Measurements from ENCODE around the gene BABAM1. TPM values are rescaled to one million over a fixed set of nuclear protein-coding genes. Genes with fewer than 3 reads are reported as not detected.

The BABAM1 gene
- total and polyA plus RNA-seq, 9 of the 15 experiments (the other 6 are each of a cell fraction or from before 2014, with no cell fraction given): 14.7 to 160 (median 113) TPM

- no peak for TF ChIP-seq STAG1 (CRISPR knock-in tag; IDR thresholded peaks at IDR 0.05; ENCODE audit: borderline replicate concordance)
- no peak for TF ChIP-seq ZNF507 (tag; conservative IDR thresholded peaks at IDR 0.05)
- TF ChIP-seq PRDM10 (IDR thresholded peaks at IDR 0.05; ENCODE audit: partially characterized antibody): peak; percentile 64
- 0 out of 2 replicates have a peak, but pooled peaks have one; percentile 33 for TF ChIP-seq POLR2A (conservative IDR thresholded peaks at IDR 0.05)
- peak; percentile 62; the same call in 1 of the 2 replicates for TF ChIP-seq POLR2G (IDR thresholded peaks at IDR 0.05; ENCODE audit: low read depth, low read length)
- no peak for TF ChIP-seq ZNF280A (IDR thresholded peaks at IDR 0.05; ENCODE audit: low read depth, partially characterized antibody)
- TF ChIP-seq CREM (IDR thresholded peaks at IDR 0.05; ENCODE audit: low read depth): 0 out of 2 replicates have a peak, but pooled peaks have one; percentile 21
These were observed 23.2 kb upstream of the BABAM1 start (continued) for GRCh38 chr19:17243830-17244617.

Data from K562 (cell line).